Iris pigment epithelial cell (primary cell): ENCODE results near the gene SETBP1.

Source experiments
- DNase-seq: peaks from one replicate; pipeline ENCODE4 v3.0.0-alpha.2; 2011; ENCODE audit warnings: low read depth

The SETBP1 gene

DNA sequence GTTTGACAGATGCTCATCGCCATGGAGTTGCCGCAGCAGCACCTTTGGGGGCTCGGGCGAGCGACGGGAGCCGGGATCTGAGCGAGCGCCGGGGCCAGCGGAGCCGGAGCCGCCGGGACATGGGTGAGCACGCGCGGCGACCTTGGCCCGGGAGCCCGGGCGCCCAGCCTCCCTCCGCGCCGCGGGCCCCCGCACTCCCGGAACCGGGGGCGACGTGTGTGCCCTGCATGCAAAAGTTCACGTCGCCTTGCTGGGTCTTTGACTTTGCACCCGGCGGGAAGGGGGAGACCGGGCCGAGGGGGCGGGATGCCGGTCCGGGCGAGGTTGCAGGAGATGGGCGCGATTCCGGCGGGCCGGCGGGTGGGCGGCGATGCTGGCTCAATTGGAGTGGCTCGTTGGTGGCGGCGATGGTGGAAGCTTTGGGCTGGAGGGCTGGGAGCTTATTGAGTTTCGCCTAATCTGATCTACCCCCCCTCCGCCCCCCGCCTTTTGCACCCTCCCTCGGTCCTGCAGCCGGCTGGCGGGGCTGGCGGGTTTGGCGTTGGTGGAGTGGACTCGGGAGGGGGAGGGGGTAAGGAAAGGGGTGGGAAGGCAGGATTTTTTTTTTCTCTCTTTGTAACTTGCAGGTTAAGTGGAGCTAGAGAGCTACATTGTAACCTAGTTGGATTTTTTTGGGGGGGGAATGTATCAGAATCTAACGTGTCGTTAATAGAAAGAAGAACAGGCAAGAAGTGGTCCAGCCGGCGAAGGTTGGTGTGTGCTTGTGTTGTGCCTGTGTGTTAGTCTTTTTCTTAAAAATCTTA lies at the start of gene SETBP1:
SETBP1 (plus strand) TSS at position 616 of the 803 bp plus-strand sequence. CDS start 20,459 bp downstream, outside the sequence.
- DNase-seq: peak; percentile 12

DNA sequence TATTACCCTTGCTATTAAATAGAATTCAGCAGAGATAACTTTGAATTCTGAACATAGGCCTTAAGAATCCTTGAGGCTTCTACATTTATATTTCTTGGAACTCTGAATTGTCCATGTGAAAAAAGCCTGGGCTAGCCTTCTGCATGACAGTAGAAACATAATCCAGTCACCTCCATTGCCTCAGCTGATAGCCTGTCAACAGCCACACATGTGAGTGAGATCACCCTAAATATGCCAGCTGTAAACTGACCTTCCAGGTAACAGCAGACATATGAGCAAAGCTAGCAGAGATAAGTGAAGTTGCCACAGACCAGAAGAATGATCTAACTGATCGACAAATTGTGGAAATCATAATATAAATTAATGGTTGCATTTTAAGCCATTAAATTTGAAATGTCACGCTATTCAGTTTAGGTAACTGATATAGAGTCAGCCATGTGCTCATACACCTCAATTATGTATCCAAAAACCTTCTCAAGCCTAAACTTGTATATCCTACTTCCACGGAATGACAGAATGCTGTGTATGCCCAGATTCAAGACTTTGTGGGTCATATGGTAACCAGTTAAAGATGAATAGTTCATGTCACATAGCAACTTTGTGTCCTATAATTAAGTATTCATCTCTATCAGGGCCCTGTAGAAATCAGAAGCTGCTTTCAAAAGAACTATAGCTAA lies 48.1 kb upstream of the SETBP1 start:
- no peak for DNase-seq

DNA sequence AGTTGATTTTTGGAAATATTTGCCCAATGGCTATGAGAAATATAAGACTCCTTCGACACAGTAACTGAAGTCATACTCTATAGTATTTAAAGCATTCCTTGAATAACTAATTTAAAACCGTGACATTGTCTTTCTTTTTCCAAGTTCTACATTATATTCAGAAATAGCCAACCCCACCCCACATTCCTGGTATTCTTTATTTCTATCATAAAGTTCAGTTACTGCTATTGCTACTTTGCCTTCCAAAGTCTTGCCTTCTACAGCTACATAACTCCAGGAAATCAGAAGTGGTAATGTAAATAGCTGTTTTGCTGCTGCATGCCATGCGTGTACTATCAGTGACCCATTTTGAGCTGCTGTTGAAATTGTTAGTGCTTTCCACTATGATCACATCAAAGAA lies 45.1 kb upstream of the SETBP1 start:
- DNase-seq: no peak

DNA sequence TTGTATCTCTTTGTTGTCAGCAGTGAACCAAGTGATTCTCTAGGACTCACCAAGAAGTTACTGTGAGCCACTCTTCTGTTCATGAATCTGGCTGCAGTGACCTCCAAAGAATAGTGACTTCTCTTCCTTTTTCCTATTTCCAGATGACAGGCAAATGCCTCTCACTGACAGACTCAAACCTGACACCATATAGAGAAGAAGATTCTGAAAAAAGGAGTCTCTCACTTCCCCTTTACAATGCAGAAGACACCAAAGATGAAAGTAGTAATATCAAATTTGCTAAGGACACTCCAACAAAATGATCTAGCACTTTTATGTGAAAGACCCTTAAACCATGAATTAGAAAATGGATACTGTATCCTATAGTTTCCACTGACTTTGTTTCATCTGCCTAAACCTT lies 44.4 kb upstream of the SETBP1 start:
- DNase-seq: no peak

DNA sequence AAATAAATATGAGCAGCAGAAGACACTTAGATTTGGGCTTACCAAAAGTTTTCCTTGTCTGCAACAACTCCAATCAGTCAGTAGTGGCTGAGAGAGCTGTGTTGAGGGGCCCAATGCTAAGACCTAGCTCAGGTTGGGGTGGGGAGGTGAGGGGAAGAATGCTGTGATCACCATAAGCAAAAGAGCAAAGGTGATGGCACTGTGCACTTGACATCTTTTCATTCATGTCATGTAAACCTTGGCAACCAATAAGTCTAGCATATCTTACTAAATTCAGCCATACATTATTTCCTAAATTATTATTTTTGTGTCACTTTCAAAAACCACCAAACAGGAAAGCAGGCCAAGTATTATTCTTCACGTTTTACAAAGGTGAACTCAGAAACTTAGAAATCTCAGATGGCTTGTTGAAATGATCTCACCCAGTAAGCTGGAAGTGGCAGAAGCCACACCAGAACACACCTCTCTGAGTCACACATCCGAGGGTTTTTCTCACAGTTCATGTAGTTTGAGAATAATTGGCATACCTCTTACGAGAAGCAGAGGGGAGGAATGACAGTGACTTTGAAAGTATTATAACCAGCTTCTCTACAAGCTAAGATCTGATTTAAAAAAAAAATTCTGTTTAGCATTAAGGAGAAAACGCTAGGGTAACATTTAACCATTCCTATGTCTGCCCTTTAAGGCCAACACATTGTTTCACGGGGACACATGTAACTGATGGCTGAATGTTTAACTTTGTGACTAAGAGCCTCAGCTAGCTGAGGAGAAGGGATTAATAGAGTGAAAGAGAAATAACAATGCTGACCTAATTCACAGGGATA lies 43.3 kb upstream of the SETBP1 start:
- peak; percentile 37 for DNase-seq

DNA sequence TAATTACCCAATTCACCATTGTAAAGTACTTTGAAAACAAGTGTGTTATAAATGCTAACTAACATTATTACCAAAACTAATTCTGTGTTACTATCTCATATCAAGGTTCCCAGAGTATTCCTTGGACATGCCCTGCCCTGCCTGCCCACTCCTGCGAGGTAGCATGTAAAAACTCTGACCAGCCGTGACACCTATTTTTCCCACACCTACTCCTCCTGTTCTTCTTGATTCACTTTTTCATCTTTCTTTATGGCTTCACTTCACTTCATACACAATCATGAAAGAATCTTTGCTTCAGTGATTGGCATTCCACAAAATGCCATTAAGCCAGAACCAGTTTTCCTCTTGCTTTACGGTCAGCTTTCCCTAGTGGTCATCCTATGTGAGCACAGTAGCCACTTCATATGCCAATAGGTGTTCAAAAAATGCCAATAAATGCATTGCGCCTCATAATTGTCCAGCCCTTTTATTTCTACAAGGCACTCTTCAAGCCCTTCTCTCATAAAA lies 42.6 kb upstream of the SETBP1 start:
- no peak for DNase-seq

GRCh38 chr18:44638811-44639210 lies 41.9 kb upstream of the SETBP1 start:
- DNase-seq: no peak

GRCh38 chr18:44643004-44643403 lies 37.7 kb upstream of the SETBP1 start:
- no peak for DNase-seq

- peak; percentile 70 for DNase-seq
Measured at GRCh38 chr18:44651478-44651877, 29.2 kb upstream of the SETBP1 start.

DNA sequence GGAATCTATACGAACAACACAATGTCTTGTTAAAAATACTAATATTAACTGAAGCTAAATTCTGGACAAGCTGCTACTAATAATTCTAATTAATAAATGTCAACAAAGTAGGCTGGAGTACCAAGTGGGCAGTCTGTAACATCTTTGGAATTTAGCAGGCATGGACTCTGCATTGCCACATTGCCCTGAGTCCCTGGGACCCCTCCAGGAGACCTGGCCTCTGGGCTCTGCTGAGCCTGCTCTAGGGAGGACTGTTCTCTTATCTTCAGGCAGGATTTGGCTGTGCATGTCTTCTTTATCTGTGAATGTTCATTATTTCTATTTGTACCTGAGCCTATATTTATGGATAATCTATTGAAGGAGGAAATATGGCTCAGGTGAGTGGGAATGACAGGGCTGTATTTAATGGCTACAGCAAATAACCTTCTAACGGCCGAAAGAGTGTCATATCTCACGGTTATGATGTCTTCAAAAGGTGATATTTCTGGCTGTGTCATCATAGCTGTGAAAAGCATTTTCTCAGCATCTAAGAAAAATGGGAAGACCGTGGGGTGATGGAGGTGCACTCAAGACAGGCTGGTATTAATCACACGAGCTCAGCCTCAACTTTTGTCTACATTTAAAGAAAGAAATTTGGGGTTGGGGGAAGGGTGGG lies 28.6 kb upstream of the SETBP1 start:
- DNase-seq: no peak

- no peak for DNase-seq
Measured at GRCh38 chr18:44652722-44653121, 28.0 kb upstream of the SETBP1 start.

- DNase-seq: peak; percentile 63
Measured at GRCh38 chr18:44654573-44654972, 26.1 kb upstream of the SETBP1 start.

DNA sequence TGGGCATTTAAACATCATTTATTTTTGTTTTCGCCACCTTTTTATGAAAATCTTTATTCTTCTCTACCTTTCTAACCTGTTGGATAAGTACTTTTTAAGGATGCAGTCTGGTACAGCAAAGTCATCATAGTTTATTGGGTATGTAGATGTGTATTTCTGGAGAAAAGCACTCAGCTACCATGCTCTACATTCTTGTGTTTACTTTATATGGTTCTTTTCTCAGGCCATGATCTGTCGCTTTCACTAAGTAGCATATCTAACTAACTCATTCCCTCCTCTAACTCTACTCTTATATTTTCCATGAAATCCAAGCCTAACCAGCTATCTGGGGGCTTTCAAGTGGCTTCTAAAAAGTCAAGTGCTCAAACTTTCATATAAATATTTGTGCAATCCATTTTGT lies 25.3 kb upstream of the SETBP1 start:
- DNase-seq: no peak

DNA sequence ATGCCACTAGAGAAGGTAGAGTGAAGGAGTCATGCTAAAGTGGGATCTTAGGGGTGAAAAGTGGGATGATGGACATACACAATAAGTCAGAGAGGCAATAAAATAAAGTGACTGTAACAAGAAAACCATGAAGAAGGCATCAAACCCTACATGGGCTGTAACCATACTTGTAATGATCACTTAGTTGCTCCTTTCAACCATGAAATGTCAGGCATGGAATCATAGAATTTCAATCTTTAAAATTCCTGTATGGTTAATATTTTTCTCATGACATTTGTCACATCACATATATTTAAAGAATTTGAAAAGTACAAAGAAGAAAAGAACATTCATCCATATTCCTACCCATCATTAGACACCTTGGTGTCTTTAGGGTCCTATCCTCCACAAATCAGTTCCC lies 20.9 kb upstream of the SETBP1 start:
- DNase-seq: no peak

DNA sequence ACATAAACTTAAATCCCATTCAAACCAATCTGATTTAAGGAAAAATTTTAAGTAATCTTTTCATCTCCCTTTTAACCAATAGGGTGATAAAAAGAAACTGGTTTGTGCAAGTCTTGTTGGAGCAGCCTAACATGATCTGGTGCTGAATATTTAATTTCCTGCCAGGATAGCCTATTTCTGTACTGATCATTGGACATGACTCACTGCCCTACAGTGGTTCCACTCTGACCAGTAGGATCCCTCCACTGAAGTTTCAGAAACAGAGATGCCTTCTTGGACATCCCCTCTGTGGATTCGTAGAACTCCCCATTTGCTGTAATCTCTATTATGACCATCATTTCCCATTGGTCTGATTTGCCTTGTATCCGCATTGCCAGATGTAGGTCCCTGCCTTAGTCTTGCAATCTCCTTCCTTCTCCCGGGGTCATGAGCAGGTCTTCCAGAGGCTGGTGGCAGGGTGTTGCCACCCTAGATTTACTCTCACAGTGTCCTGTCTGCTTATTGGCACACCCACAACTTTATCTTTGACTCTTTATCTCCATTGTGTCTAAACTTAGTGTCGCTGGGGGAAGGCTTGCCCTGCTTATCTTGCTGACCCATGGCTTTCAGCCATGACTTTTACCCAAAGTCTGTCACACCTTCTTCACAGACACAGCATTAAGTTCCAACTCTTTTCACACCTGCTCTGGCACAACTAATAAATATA lies 12.3 kb upstream of the SETBP1 start:
- DNase-seq: no peak

GRCh38 chr18:44671914-44672313 lies 8.8 kb upstream of the SETBP1 start:
- DNase-seq: no peak

DNA sequence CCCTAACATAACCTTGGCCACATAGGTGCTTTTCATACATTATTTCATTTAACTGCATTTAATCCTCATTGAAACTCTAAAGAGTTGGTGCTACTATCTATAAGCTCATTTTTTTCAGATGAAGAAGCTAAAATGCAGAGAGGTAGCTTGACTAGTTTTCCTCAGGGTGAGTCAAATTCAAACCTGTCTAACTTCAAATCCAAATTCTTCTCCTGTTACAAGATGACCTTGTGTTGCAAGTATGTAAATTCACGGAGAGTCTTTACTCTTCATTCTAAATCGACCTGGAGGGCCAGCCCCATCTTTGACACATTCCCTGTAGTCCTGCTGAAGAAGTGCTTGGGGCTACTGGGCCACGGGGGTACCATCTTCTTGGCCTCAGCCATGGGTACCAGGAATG lies 8.2 kb upstream of the SETBP1 start:
- DNase-seq: no peak

DNA sequence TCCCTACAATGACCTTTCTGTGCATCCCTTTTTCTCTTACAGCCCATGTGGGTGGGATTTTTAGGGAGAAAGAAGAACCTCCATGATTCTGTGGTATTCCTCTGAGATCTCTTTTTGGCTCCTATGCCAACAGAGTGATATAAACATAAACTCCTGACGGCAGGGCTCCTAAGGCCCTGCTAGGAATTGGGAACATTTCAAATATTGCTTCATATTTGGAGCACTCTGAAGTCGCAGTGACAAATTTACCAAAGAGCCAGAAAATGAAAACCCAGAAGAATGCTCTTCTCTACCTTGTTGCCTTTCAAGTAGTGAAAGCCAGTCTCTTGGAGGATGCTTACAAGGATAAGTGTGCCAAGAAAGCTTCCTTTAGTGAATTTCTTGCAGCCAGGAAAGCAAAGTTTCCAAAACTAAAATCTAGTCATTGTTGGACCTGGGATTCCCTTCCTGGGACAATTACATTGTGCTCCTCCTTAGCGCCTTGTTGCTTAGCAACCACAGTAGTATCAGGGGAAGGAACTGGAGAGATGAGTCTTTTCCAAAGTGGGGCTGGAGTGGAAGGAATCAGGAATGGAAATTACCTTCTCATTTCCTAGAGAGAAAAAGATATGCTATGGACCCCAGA lies 7.3 kb upstream of the SETBP1 start:
- DNase-seq: no peak

GRCh38 chr18:44677933-44678332 lies 2.8 kb upstream of the SETBP1 start:
- DNase-seq: no peak

DNA sequence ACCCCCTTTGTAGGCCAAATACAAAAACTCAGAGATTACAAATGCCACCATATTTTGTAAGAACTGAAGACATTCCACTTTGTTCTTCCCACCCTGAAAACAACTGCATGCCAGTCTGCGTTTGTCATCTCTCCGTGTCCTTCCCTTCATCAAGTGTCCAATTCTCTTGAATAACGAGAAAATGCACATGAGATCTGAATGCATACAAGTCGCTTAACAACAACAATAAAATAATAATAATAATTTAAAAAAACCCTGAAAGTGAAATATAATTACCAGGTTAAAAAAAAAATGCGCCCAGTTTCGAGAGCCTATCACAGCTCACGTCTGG lies 2.0 kb upstream of the SETBP1 start:
- no peak for DNase-seq
